ENCODE data around the gene NECTIN1.

NECTIN1 gene

GRCh38 chr11:119666061-119666460 lies 62.9 kb downstream of the NECTIN1 start:
- ATAC-seq: peak; percentile 5; the same call in 1 of the 3 replicates
- TF ChIP-seq ZFP30 (CRISPR knock-in tag; IDR thresholded peaks at IDR 0.05) (no peak), TSHZ2 (CRISPR knock-in tag; IDR thresholded peaks at IDR 0.05) (no peak), BACH2 (CRISPR knock-in tag; IDR thresholded peaks at IDR 0.05; ENCODE audit: borderline replicate concordance) (no peak), GLIS3 (CRISPR knock-in tag; IDR thresholded peaks at IDR 0.05) (no peak), ZFP3 (CRISPR knock-in tag; IDR thresholded peaks at IDR 0.05) (no peak), ISL1 (CRISPR knock-in tag; IDR thresholded peaks at IDR 0.05) (no peak), ZNF8 (CRISPR knock-in tag; IDR thresholded peaks at IDR 0.05) (no peak), SNAI2 (CRISPR knock-in tag; IDR thresholded peaks at IDR 0.05) (no peak), RARB (CRISPR knock-in tag; IDR thresholded peaks at IDR 0.05) (no peak), ZC3H10 (CRISPR knock-in tag; IDR thresholded peaks at IDR 0.05) (no peak), ZNF565 (CRISPR knock-in tag; conservative IDR thresholded peaks at IDR 0.05; ENCODE audit: low read depth) (no peak), PPARA (CRISPR knock-in tag; IDR thresholded peaks at IDR 0.05; ENCODE audit: borderline replicate concordance) (no peak), PATZ1 (CRISPR knock-in tag; IDR thresholded peaks at IDR 0.05; ENCODE audit: borderline replicate concordance) (no peak), ARNTL (CRISPR knock-in tag; IDR thresholded peaks at IDR 0.05; ENCODE audit: borderline replicate concordance, low read depth) (no peak), POU6F1 (CRISPR knock-in tag; IDR thresholded peaks at IDR 0.05; ENCODE audit: borderline replicate concordance, low read depth) (no peak), CREB5 (CRISPR knock-in tag; IDR thresholded peaks at IDR 0.05; ENCODE audit: low read depth) (no peak), TOX (CRISPR knock-in tag; IDR thresholded peaks at IDR 0.05; ENCODE audit: borderline replicate concordance) (no peak), ESRRG (CRISPR knock-in tag; IDR thresholded peaks at IDR 0.05) (no peak), ZNF70 (CRISPR knock-in tag; IDR thresholded peaks at IDR 0.05) (no peak)
- TF ChIP-seq, protein P1, sequence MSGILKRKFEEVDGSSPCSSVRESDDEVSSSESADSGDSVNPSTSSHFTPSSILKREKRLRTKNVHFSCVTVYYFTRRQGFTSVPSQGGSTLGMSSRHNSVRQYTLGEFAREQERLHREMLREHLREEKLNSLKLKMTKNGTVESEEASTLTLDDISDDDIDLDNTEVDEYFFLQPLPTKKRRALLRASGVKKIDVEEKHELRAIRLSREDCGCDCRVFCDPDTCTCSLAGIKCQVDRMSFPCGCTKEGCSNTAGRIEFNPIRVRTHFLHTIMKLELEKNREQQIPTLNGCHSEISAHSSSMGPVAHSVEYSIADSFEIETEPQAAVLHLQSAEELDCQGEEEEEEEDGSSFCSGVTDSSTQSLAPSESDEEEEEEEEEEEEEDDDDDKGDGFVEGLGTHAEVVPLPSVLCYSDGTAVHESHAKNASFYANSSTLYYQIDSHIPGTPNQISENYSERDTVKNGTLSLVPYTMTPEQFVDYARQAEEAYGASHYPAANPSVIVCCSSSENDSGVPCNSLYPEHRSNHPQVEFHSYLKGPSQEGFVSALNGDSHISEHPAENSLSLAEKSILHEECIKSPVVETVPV (CRISPR knock-in tag; IDR thresholded peaks at IDR 0.05): no peak

GRCh38 chr11:119664701-119665420 lies 64.1 kb downstream of the NECTIN1 start:
- no peak for TF ChIP-seq TCF4 (CRISPR knock-in tag; IDR thresholded peaks at IDR 0.05; ENCODE audit: borderline replicate concordance)
- TF ChIP-seq ZFP30 (CRISPR knock-in tag; IDR thresholded peaks at IDR 0.05): no peak
- TF ChIP-seq BACH2 (CRISPR knock-in tag; IDR thresholded peaks at IDR 0.05; ENCODE audit: borderline replicate concordance): no peak
- no peak for TF ChIP-seq CREB5 (CRISPR knock-in tag; IDR thresholded peaks at IDR 0.05; ENCODE audit: low read depth)
- no peak for TF ChIP-seq ZNF70 (CRISPR knock-in tag; IDR thresholded peaks at IDR 0.05)
- TF ChIP-seq TSHZ2 (CRISPR knock-in tag; IDR thresholded peaks at IDR 0.05): no peak
- no peak for ATAC-seq

Data from SK-N-SH treated with all-trans-retinoic acid at 6 μM for 48 hours (cell line).